Panc1 (cell line): ENCODE data around the gene FAM3C. TPM values are rescaled to one million over a fixed set of nuclear protein-coding genes. Genes with fewer than 3 reads are reported as not detected.

ENCODE experiments used
- ATAC-seq: fragments of 200-7000 bp; cut with Tn5 transposase; 2 replicates; pipeline ENCODE4 v1.9.1; 2020; ENCODE audit warnings: mild to moderate bottlenecking, moderate library complexity
- BruUV-seq: library from RNA; stranded (reverse); fragments of 400-500 nt; replicated peaks from 2 replicates; lab custom pipeline; 2021; lab: Mats Ljungman, UMichigan
- CTCF ChIA-PET: fragments of 300-600 bp; sonication (Branson Sonifier 250); formaldehyde crosslinking; loops from one replicate; lab custom pipeline; 2022; ENCODE audit warnings: antibody characterized with exemption; lab: Charles Lee
- POLR2A ChIA-PET: fragments of 300-600 bp; sonication (Branson Sonifier 250); formaldehyde crosslinking; loops from one replicate; lab custom pipeline; 2022; ENCODE audit warnings: antibody characterized with exemption; lab: Charles Lee
- DNase-seq: peaks from one replicate; pipeline ENCODE4 v3.0.0-alpha.2; 2010; ENCODE audit warnings: low read depth, low spot score
- H3K27ac ChIP-seq: 2 replicates; pipeline ENCODE4 v1.5.1; 2011; ENCODE audit warnings: mild to moderate bottlenecking, low read length, inconsistent platforms
- H3K27me3 ChIP-seq: fragments of 200-500 bp; sonication (Bioruptor generic); 2 replicates; pipeline ENCODE4 v1.6.0; 2014; ENCODE audit warnings: low read length, inconsistent platforms; ENCODE audit not compliant: control insufficient read depth, insufficient read depth
- H3K36me3 ChIP-seq: fragments of 200-500 bp; sonication (Bioruptor generic); 2 replicates; pipeline ENCODE4 v1.5.1; 2014; ENCODE audit warnings: inconsistent platforms, mild to moderate bottlenecking, low read length, moderate library complexity; ENCODE audit not compliant: control insufficient read depth, insufficient read depth
- H3K4me1 ChIP-seq: 2 replicates; pipeline ENCODE4 v1.5.1; 2011; ENCODE audit warnings: inconsistent platforms, mild to moderate bottlenecking, low read length, moderate library complexity; ENCODE audit not compliant: control insufficient read depth, insufficient read depth
- H3K4me3 ChIP-seq, 2 experiments: 2 replicates each; pipeline ENCODE4 v1.5.1; 2011 to 2012; ENCODE audit warnings: low read depth in 2 of 2, low read length in 2 of 2, mild to moderate bottlenecking in 2 of 2, inconsistent platforms in 1 of 2, moderate library complexity in 1 of 2
- H3K9me3 ChIP-seq: fragments of 200-500 bp; sonication (Bioruptor generic); 2 replicates; pipeline ENCODE4 v1.5.1; 2014; ENCODE audit warnings: low read depth, mild to moderate bottlenecking, inconsistent platforms, low read length, moderate library complexity; ENCODE audit not compliant: control insufficient read depth, insufficient read depth
- POLR2AphosphoS5 ChIP-seq: IDR thresholded peaks from 2 replicates; pipeline ENCODE4 v1.6.1; 2012; ENCODE audit warnings: mild to moderate bottlenecking, low read depth, low read length, moderate library complexity
- SIN3A ChIP-seq: IDR thresholded peaks from 2 replicates; pipeline ENCODE4 v1.6.1; 2012; ENCODE audit warnings: low read depth, mild to moderate bottlenecking, low read length, moderate library complexity, borderline replicate concordance; ENCODE audit not compliant: insufficient read depth
- TCF7L2 ChIP-seq: IDR thresholded peaks from 2 replicates; pipeline ENCODE4 v1.6.1; 2011; ENCODE audit warnings: mild to moderate bottlenecking, low read depth, low read length, inconsistent platforms
- in situ Hi-C: cut with HindIII; loops from 2 replicates; pipeline ENCODE4 v1.10.0; 2016; ENCODE audit warnings: low sequenced_read_pairs, low pct_unique_long_range_greater_than_20kb
- intact Hi-C: fragments of 100-400 bp; cut with micrococcal nuclease; formaldehyde crosslinking; loops from one replicate; pipeline ENCODE4 v1.10.0; 2022; ENCODE audit not compliant: unreplicated experiment
- total RNA-seq: library from RNA; stranded (reverse); gene quantifications from one replicate; pipeline ENCODE4 v1.2.1, GENCODE V29; 2021; ENCODE audit not compliant: unreplicated experiment
- TF ChIP-seq, protein P1 (sequence below): fragments of 450-650 bp; IDR thresholded peaks from 2 replicates; pipeline ENCODE4 v1.5.1; 2017; ENCODE audit warnings: mild to moderate bottlenecking
- TF ChIP-seq, protein P2 (sequence below), 2 experiments: IDR thresholded peaks; 2 replicates each; pipeline ENCODE4 v1.6.1; 2011 to 2012; ENCODE audit warnings: low read depth in 2 of 2, control low read depth in 1 of 2, low read length in 1 of 2, mild to moderate bottlenecking in 1 of 2, moderate library complexity in 1 of 2; ENCODE audit not compliant: insufficient read depth in 1 of 2

Gene FAM3C
- total RNA-seq, 1 experiment from 2014 or later, result 55.4 TPM

DNA sequence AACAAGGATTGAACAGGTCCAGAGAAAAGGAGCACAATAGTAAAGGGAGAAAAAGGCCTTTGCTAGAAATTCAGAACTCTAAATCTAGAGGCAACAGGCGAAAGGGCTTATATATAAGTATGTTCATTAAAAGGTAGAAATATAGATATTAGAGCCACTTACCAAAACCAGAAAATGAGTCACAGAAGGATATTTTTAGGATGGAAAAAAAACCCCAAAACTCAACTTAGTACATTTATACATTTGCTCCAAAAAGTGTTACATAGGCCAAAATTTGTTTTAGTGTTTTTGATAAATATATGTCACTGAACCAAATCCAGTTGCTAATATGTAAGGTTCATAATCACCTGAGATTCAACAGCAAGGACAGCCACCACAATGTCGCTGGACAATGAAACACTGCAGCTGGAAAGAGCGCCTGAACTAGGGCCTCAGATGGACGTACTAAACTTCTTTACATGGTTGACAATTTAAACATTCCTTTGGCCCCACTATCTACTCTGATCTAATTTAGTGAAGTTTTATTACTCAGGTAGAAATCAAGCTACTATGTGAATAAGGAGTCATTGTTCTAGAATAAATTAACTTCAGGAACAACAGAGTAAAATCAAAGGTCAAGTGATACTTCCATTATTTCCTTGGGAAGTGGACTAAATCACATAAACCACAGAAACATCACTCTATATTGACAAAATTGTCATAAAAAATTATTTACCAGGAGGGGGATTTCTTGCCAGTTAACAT lies 10.9 kb downstream of the FAM3C start:
- BruUV-seq, result no TSS peak
- TF ChIP-seq TCF7L2, result no peak
- TF ChIP-seq, protein P1, sequence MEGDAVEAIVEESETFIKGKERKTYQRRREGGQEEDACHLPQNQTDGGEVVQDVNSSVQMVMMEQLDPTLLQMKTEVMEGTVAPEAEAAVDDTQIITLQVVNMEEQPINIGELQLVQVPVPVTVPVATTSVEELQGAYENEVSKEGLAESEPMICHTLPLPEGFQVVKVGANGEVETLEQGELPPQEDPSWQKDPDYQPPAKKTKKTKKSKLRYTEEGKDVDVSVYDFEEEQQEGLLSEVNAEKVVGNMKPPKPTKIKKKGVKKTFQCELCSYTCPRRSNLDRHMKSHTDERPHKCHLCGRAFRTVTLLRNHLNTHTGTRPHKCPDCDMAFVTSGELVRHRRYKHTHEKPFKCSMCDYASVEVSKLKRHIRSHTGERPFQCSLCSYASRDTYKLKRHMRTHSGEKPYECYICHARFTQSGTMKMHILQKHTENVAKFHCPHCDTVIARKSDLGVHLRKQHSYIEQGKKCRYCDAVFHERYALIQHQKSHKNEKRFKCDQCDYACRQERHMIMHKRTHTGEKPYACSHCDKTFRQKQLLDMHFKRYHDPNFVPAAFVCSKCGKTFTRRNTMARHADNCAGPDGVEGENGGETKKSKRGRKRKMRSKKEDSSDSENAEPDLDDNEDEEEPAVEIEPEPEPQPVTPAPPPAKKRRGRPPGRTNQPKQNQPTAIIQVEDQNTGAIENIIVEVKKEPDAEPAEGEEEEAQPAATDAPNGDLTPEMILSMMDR, result no peak
- no peak for TF ChIP-seq POLR2AphosphoS5
- TF ChIP-seq, protein P2, sequence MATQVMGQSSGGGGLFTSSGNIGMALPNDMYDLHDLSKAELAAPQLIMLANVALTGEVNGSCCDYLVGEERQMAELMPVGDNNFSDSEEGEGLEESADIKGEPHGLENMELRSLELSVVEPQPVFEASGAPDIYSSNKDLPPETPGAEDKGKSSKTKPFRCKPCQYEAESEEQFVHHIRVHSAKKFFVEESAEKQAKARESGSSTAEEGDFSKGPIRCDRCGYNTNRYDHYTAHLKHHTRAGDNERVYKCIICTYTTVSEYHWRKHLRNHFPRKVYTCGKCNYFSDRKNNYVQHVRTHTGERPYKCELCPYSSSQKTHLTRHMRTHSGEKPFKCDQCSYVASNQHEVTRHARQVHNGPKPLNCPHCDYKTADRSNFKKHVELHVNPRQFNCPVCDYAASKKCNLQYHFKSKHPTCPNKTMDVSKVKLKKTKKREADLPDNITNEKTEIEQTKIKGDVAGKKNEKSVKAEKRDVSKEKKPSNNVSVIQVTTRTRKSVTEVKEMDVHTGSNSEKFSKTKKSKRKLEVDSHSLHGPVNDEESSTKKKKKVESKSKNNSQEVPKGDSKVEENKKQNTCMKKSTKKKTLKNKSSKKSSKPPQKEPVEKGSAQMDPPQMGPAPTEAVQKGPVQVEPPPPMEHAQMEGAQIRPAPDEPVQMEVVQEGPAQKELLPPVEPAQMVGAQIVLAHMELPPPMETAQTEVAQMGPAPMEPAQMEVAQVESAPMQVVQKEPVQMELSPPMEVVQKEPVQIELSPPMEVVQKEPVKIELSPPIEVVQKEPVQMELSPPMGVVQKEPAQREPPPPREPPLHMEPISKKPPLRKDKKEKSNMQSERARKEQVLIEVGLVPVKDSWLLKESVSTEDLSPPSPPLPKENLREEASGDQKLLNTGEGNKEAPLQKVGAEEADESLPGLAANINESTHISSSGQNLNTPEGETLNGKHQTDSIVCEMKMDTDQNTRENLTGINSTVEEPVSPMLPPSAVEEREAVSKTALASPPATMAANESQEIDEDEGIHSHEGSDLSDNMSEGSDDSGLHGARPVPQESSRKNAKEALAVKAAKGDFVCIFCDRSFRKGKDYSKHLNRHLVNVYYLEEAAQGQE (IDR thresholded peaks at IDR 0.05; ENCODE audit: insufficient read depth in 1 of 2, low read depth in 2 of 2, low read length in 1 of 2), result no peak
- TF ChIP-seq SIN3A, result no peak
- in situ Hi-C loops (no loop called here), intact Hi-C loops (no loop called here)
- DNase-seq, result no peak
- H3K36me3 ChIP-seq, result peaks cover 4% of the 10 kb centered on the region; the same call in 1 of the 2 replicates
- no peak for ATAC-seq
- H3K9me3 ChIP-seq, result no peaks in the 10 kb centered on the region
- H3K27me3 ChIP-seq, result no peaks in the 10 kb centered on the region
- CTCF ChIA-PET, result no interaction called here
- POLR2A ChIA-PET, result no interaction called here
- no peak overlapping the region for H3K4me3 ChIP-seq
- no peak overlapping the region for H3K27ac ChIP-seq
- H3K4me1 ChIP-seq, result peaks cover 5% of the 10 kb centered on the region; the same call in 1 of the 2 replicates

DNA sequence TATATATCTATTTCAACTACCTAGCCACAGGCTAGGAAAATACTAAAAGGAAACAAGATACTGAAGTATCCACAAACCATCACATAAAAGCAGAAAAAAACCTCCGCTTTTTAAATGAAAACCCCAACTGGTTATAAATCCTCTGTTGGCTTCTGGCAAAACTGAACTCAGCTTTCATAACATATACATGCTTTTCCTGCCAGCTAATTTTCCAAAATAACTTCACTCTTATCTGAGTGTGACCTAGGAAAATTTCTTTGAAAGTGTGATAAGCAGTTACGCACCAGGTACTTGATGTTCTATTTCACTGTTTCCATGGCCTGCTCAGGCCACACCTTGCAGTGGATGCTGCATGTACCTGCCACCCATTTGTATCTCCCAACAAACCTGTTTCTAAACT lies 11.8 kb downstream of the FAM3C start:
- CTCF ChIA-PET, result no interaction called here
- intact Hi-C loops, result no loop called here
- Histone ChIP-seq H3K27ac (no peak overlapping the region), H3K27me3 (no peaks in the 10 kb centered on the region), H3K9me3 (no peaks in the 10 kb centered on the region), H3K36me3 (peaks cover 4% of the 10 kb centered on the region; the same call in 1 of the 2 replicates), H3K4me1 (peaks cover 5% of the 10 kb centered on the region; the same call in 1 of the 2 replicates), H3K4me3 (no peak overlapping the region)
- ATAC-seq (no peak), DNase-seq (no peak)
- no TSS peak for BruUV-seq
- POLR2A ChIA-PET, result no interaction called here
- in situ Hi-C loops, result no loop called here
- TF ChIP-seq, protein P2 (IDR thresholded peaks at IDR 0.05; ENCODE audit: insufficient read depth in 1 of 2, low read depth in 2 of 2, low read length in 1 of 2), result no peak
